Skin epidermis (tissue), 12 donors: ENCODE data around the gene FAM13A.
"Not testable (repeated sequence)": the region's sequence is repeated elsewhere in the genome, so short reads cannot be mapped to it uniquely, and the experiment has no call there.

Experiments
- H3K27ac ChIP-seq, 21 experiments: fragments of 200-600 bp; sonication (generic) in 11 of 21; one replicate each; pipeline ENCODE4 v1.5.0; 2020; ENCODE audit warnings: mild to moderate bottlenecking in 3 of 21, inconsistent platforms in 2 of 21, moderate library complexity in 2 of 21
- H3K4me3 ChIP-seq, 7 experiments: fragments of 200-600 bp; sonication (generic) in 2 of 7; one replicate each; pipeline ENCODE4 v1.5.0; 2020; ENCODE audit warnings: inconsistent platforms in 2 of 7, mild to moderate bottlenecking in 2 of 7, moderate library complexity in 1 of 7

The FAM13A gene

DNA sequence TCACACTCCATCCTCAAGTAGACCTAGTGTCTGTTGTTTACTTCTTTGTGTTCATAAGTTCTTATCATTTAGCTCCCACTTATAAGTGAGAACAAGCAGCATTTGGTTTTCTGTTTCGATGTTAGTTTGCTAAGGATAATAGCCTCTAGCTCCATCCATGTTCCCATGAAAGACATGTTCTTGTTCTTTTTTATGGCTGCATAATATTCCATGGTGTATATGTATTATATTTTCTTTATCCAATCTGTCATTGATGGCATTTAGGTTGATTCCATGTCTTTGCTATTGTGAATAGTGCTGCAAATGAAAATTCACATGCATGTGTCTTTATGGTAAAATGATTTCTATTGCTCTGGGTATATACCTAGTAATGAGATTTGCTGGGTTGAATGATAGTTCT, 51.9 kb downstream of the FAM13A start:
- H3K27ac ChIP-seq, H3K4me3 ChIP-seq: not testable (repeated sequence)

DNA sequence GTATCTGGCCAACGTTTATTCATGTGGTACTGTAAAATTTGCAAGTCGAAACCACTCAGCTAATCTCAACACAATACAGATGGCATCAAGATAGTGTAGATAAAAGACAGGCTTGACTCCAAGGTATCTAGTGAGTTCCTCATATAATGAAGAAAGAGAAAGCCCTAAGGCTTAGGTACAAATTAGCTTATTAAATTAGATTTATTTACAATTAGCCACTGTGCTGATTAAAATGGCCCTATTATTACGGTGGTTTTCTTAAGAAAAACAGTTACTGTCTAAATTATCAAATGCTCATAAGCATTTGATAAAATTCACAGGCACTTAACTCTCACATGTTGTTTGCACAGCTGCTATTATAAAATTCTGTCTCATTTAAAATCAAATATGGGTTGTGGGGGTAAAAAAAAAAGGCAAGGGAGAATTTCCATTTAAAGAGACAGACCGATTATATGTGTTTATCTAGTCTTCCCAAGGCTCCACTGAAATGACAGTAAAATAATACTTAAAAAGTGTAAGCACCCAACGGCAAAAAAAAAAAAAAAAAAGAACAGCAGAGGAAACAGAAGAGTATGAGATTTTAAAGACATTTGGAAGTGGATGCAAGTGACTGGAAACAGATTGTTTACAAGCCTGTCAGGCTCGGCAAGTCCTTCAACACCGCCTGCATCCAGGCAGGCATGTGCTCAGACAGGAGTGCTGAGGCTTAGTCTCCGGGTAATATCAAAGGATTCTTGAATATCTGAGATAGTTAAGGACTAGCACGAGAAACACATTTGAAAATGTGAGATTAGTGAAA, 55.1 kb downstream of the FAM13A start:
- Histone ChIP-seq H3K4me3 (no peak overlapping the region), H3K27ac (peak overlapping the region in 1 of 21 experiments; percentile 60)

DNA sequence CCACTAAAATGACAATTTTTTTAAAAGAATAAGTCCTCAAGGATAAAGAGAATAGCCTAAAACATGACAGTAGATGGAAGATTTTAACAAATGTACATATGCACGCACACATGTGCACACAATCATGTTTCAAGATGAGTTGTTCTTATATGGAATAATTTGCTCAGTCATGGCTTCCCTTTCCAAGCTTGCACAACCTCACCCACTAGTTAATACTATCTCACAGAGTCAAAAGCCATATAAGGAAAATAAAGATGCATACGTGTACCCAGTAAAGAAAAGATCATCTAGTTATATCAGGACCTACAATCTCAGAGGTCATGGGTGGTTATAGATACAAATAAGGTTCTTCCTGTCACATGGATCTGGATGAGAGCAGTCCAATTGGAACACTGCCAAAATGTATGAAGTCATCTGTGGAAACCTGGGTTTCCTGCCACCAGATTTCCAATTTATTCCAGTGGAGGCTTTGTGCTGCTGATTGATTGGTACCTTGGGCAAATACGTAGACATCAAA, 56.1 kb downstream of the FAM13A start:
- Histone ChIP-seq H3K4me3 (no peak overlapping the region), H3K27ac (peak overlapping the region in 1 of 21 experiments; percentile 60)

DNA sequence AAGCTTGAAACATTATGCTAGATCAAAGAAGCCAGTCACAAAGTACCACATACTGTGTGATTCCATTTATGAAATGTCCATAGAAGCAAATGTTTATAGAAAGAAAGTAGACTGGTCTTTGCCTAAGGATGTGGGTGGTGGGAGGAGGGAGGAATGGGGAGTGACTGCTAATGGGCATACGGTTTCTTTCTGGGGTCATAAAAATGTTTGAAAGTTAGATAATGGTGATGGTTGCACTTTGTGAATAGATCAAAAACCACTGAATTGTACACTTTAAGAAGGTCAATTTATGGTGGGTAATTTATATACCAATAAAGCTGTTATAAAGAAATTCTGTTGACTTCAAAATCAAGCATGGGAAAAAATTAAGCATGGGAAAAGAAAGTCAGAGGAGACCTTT, 56.6 kb downstream of the FAM13A start:
- Histone ChIP-seq H3K4me3 (no peak overlapping the region), H3K27ac (no peak overlapping the region)

DNA sequence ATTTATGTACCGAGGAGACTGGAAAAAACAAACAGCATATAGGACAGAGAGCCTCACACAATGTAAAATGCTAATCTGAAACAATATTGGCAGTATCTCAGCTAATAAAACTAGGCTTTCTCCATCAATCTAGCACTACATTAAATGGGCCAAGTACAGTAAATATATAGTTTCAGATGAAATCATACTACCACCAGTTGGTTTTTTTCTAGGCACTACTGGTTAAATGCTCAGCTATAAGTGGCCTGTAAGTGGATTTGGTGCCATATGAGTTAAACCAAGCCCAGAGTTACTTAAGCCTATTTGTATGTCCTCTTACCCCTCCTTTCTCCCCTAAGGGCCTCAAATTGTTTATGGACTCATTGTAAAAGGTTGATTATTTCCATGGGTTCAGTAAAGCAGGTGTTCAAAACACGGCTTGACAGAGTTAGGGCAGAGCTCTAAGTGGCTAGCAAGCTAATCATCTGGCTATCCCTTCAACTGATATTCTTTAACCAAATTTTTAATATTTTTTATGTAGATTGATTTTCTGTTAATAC, 57.5 kb downstream of the FAM13A start:
- H3K27ac ChIP-seq: no peak overlapping the region

DNA sequence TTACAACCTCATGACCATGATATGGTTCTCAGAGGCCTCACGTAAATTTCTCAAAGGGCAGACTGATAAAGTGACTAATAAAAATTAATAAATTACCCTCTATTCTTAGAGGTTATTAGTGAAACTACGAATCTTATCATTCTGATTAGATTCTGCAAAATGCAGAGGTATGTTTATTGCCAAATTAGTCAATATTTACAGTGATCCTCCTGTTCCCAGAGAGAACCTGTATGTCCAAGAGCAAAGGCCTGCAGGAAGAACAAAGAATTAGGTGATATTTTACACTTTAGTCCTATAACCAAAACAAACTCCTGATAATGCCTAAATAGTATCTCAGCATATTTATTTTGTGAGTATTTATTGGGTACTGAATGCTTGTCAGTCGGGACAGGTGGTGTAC, 58.1 kb downstream of the FAM13A start:
- Histone ChIP-seq H3K27ac (no peak overlapping the region), H3K4me3 (no peak overlapping the region)

More for the DNA sequence above, 57.5 kb downstream of the FAM13A start:
- H3K4me3 ChIP-seq: no peak overlapping the region

DNA sequence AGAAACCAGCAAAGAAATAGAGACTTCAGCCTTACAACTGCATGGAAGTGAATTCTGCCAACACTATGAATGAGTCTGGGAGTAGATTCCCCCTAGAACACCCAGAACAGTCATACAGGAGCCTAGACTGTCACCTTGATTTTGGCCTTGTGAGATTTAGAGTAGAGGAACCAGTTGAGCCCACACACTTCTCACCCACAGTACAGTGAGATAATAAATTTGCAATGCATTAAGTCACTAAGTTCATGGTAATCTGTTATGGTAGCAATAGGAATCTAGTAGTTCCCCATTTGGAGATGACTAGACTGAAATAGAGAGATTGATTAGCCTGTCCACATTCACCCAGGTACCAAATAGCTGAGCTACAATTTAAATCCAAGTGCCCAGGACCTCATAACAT, 59.0 kb downstream of the FAM13A start:
- Histone ChIP-seq H3K4me3 (no peak overlapping the region), H3K27ac (no peak overlapping the region)

DNA sequence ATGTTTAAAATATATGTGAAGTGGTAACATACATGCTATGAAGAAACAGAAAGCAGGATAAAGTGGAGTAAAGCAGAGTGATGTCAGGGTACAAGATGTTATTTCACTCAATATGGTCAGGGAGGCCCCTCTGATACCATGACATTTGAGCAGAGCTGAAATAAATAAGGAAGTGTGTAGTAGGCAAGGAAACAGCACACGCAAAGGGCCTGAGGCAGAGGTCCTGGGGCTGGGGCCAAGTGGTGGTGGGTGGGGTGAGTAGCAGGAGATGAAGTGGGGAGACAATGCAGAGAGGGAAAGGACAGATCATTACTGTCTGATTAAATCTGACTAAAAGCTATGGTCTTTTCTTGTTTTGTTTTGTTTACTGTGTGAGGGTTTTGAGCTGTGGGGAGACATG, 61.1 kb downstream of the FAM13A start:
- Histone ChIP-seq H3K27ac (no peak overlapping the region), H3K4me3 (no peak overlapping the region)

DNA sequence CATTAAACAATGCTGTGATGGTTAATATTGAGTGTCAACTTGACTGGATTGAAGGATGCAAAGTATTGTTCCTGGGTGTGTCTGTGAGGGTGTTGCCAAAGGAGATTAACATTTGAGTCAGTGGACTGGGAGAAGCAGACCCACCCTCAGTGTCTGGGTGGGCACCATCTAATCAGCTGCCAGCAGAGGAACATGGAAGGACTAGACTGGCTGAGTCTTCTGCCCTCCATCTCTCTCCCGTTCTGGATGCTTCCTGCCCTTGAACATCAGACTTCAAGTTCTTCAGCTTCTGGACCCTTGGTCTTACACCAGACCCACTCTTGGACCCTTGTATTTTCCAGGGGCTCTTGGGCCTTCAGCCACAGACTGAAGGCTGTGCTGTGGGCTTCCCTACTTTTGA, 61.7 kb downstream of the FAM13A start:
- H3K4me3 ChIP-seq, H3K27ac ChIP-seq: not testable (repeated sequence)

DNA sequence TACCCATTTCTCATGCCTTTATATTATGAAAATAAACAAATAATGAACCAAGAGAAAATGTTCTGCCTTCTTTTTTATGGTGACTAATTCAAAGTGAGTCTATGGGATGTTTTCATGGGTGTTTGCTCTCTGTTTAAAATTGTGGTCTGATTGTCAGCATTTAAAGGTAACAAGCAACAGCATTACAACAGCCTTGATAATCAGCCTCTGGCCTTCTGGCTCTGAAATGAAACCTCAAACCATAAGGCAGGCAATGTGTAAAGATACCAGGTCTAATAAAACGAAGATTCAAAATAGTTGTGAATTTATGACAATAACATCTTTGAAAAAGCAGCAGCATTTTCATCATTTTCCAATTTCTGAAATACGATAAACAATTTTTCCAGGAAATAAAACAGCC, 63.7 kb downstream of the FAM13A start:
- no peak overlapping the region for H3K4me3 ChIP-seq
- H3K27ac ChIP-seq: no peak overlapping the region

DNA sequence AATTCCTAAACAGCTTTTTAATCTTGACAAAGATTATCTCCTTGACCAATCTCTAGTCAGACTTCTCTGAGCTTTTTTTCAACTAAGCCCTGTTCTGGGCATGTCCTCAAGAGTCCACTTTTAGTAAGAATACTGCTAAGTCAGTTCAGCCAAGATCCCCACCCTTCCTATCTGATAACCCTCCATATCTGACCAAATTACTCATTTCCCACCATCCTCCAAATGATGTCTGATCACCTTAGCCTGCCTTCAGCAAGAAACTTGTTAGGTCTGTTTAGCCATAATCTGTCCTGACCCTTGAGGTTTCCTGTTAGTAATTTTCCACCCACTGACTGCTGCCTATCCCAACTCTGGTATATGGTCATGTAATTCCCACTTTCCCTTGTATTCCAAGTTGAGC, 65.2 kb downstream of the FAM13A start:
- H3K27ac ChIP-seq: no peak overlapping the region
- H3K4me3 ChIP-seq: no peak overlapping the region

DNA sequence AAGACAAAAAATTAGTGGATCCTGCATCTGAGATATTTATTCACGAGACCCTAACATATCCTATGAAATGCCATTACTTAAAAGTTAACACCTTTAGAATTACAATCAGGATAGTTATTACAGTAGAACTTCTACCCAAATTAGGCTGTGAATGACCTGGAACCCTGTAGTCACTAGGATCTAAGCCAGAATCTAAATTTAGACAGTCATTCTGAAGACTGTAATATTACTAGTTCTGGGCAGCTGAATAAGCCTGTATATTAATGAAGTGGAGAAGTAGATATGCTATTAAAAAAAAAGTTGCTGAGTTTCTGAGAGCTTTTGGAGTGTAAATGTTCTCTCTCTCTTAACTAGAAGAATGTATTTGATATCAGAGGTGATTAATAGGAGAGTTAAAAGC, 67.0 kb downstream of the FAM13A start:
- Histone ChIP-seq H3K27ac (no peak overlapping the region), H3K4me3 (no peak overlapping the region)

DNA sequence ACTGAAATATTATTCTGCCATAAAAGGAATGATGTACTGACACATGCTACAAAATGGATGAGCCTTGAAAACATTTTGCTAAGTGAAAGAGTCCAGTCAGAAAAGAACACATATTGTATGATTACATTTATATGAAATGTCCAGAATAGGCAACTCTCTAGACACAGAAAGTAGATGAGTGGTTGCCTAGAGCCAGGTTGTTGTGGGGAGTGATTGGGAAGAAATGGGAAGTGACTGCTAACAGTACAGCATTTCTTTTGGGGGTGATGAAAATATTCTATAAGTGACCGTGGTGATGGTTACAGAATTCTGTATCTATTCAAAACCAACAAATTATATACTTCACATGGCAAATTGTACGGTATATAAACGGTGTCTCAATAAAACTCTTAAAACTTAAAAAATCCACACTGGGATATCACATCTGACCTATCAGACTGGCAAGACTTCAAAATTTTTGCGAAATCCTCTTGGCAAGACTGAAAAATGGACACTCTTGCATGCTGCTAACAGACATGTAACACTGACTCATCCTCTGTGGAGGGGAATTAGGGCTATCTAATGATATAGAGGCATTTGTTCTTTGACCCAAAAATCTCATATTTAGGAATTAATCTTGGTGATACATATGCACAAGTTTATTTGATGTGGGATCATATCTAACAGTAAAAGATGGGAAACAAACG, 71.8 kb downstream of the FAM13A start:
- Histone ChIP-seq H3K4me3 (no peak overlapping the region), H3K27ac (no peak overlapping the region)

DNA sequence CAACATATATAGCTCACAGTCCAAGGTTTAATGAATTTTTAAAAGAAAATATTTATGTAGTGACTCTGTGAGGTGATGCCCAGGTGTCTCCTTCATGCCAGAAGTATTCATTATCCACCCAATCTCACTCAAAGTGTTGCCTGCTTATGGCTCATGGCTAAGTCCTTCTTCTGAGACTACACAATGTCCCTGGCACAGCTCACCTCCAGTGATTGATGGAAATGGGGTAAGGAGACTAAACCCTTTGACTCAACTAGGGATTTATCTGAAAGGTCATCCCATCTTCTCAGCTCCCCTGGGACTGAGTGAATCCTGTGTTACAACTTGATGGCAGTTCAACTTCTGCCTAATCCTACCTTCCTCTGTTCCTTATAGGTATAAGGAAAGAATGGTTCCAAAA, 74.2 kb downstream of the FAM13A start:
- no peak overlapping the region for H3K27ac ChIP-seq
- H3K4me3 ChIP-seq: no peak overlapping the region

DNA sequence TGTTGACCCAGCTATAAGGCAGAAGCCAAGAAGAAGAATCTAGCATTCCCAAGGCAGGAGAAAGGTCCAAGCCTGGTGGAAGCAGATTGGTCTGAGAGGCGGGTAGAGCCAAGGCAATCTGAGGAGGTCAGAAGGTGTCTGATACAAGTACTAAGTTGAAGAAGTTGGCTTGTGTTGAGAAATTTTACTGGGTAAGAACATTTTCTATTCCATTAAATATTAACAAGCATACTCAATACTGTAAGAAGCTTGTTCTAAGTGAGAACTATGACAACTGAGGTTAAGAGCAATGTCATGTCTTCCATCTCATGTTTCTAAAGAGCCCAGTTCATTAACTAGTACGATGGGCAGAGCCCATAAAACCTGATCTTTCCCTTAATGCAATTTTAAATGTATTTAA, 75.0 kb downstream of the FAM13A start:
- H3K4me3 ChIP-seq: no peak overlapping the region

DNA sequence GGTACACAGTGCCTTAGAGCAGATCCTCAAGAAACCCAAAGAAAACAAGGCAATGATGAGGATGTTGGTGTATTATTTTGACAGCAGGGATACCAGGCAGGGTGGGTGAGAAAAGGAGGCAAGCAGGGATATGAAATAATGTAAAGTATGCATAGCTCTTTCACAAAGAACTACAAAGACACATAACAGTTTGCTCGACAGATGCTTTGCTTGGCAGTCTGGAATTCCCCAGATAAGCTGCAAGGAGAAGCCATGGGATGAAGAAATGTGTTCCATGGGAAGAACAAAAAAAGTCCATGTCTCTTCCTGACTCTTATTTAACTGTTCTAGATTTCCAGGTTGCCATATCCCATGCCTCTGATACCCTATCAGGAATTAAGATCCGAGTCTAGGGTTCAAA, 75.4 kb downstream of the FAM13A start:
- no peak overlapping the region for H3K27ac ChIP-seq

More for the DNA sequence above, 75.0 kb downstream of the FAM13A start:
- no peak overlapping the region for H3K27ac ChIP-seq

DNA sequence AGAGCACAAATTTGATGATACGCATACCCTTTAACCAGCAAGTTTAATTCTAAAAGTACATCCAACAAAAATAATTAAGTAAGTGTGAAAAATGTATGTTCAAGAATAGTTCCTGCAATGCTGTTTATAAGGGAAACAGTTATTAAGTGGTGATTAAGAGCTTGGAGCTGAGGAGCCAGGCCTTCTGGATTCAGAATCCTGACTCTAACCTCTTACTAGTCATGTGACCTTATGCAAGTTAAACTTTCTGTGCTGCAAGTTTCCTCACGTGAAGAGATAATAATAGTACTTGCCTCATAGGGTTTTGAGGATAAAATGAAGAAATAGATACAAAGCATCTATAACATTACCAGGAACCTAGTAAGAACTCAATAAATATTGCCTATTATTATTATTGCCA, 77.7 kb downstream of the FAM13A start:
- no peak overlapping the region for H3K27ac ChIP-seq
- no peak overlapping the region for H3K4me3 ChIP-seq

More for the DNA sequence above, 75.4 kb downstream of the FAM13A start:
- no peak overlapping the region for H3K4me3 ChIP-seq

DNA sequence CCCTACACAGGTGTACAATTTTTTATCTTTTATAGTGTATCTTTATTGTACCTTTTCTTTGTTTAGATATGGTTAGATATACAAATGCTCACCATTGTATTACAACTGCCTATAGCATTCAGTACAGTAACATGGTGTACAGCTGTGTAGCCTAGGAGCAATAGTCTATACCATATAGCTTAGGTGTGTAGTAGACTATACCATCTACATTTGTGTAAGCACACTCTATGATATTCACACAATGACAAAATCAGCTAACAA, 80.3 kb downstream of the FAM13A start:
- H3K27ac ChIP-seq: no peak overlapping the region
- H3K4me3 ChIP-seq: no peak overlapping the region

DNA sequence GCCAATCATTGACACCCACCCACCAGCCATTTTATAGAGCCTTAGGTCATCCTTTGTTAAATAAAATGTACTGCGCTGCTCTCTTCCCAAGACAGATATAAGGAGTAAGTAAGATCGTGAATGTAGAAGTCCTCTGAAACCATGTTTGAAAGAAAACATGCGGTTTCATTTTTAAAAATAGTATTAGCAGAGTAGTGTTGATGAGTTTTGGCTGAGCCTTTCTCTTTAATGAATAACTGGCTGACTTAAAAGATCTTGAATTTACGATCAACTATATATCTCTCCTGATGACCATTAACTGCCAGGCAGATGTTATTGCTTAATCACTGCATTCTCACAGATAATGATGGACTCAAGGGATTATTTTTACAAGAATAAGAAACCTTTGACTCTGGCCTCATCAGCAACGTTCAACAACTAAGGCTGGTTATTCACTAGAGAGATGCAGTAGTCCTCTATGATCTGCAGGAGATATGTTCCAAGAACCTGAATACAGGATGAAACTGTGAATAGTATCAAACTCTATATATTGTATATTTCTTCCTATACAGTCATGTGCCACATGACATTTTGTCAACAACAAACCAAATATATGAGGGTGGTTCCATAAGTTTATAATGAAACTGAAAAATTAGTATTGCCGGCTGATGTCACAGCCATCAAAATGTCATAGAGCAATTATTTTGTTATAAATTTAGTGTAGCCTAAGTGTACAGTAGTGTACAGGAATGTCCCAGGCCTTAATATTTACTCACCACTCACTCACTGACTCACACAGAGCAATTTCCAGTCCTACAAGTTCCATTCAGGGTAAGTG, 80.8 kb downstream of the FAM13A start:
- no peak overlapping the region for H3K4me3 ChIP-seq
- H3K27ac ChIP-seq: no peak overlapping the region

DNA sequence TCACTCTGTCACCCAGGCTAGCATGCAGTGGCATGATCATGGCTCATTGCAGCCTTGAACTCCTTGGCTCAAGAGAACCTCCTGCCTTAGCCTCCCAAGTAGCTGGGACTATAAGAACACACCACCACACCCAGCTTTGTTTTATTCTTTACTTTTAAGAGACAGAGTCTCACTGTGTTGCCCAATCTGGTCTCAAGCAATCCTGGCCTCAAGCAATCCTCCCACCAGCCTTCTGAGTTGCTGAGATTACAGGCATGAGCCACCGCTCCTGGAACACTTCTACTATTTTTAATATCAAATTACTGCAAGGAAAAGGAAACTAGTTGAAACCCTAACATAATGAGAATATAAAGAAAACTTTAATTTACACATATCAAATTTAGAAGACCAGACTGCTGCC, 85.4 kb downstream of the FAM13A start:
- Histone ChIP-seq H3K4me3 (no peak overlapping the region), H3K27ac (no peak overlapping the region)
